BE2C (cell line): Measurements from ENCODE around the gene PANK4.
A peak's percentile ranks its signal among the peaks of the same experiment; 100 is the strongest.

Source experiments
- DNase-seq: peaks from one replicate; pipeline ENCODE4 v3.0.0-alpha.2; 2020
- H3K27me3 ChIP-seq: fragments of 250-450 bp; sonication (Bioruptor Pico); 2 replicates; pipeline ENCODE4 v1.5.1; 2020; ENCODE audit warnings: mild to moderate bottlenecking
- H3K36me3 ChIP-seq: fragments of 250-450 bp; sonication (Bioruptor Pico); 2 replicates; pipeline ENCODE4 v1.5.1; 2020; ENCODE audit warnings: mild to moderate bottlenecking
- H3K4me1 ChIP-seq: fragments of 250-450 bp; sonication (Bioruptor Pico); 2 replicates; pipeline ENCODE4 v1.5.1; 2020
- H3K4me3 ChIP-seq: 2 replicates; pipeline ENCODE4 v1.5.1; 2011; ENCODE audit warnings: low read depth, low read length
- H3K9me3 ChIP-seq: fragments of 250-450 bp; sonication (Bioruptor Pico); 2 replicates; pipeline ENCODE4 v1.5.1; 2020
- TF ChIP-seq, protein P1 (sequence below): IDR thresholded peaks from 2 replicates; pipeline ENCODE4 v1.5.1; 2012; ENCODE audit warnings: mild to moderate bottlenecking, low read depth, low read length

Gene PANK4

DNA sequence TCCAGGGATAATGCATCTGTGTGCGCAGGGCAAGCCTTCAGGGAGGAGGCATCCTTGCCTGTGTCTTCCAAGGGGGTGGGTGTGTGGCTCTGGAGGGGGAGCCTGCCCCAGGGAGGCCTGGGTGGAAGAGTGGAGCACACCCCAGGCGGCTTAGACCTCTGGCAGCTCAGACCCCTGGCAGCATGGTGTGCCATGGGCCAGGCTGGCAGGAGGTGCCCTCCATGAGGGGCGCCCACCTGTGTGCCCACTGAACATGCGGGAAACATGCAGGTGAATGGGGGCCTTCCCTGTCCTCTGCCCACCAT is 1.1 kb upstream of the PANK4 start:
- H3K27me3 ChIP-seq, result no peaks in the 10 kb centered on the region
- H3K9me3 ChIP-seq, result no peaks in the 10 kb centered on the region
- TF ChIP-seq, protein P1, sequence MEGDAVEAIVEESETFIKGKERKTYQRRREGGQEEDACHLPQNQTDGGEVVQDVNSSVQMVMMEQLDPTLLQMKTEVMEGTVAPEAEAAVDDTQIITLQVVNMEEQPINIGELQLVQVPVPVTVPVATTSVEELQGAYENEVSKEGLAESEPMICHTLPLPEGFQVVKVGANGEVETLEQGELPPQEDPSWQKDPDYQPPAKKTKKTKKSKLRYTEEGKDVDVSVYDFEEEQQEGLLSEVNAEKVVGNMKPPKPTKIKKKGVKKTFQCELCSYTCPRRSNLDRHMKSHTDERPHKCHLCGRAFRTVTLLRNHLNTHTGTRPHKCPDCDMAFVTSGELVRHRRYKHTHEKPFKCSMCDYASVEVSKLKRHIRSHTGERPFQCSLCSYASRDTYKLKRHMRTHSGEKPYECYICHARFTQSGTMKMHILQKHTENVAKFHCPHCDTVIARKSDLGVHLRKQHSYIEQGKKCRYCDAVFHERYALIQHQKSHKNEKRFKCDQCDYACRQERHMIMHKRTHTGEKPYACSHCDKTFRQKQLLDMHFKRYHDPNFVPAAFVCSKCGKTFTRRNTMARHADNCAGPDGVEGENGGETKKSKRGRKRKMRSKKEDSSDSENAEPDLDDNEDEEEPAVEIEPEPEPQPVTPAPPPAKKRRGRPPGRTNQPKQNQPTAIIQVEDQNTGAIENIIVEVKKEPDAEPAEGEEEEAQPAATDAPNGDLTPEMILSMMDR, result no peak
- peaks cover 13% of the 10 kb centered on the region; the same call in 1 of the 2 replicates for H3K4me1 ChIP-seq
- DNase-seq, result no peak
- H3K36me3 ChIP-seq, result no peaks in the 10 kb centered on the region
- no peak overlapping the region for H3K4me3 ChIP-seq

DNA sequence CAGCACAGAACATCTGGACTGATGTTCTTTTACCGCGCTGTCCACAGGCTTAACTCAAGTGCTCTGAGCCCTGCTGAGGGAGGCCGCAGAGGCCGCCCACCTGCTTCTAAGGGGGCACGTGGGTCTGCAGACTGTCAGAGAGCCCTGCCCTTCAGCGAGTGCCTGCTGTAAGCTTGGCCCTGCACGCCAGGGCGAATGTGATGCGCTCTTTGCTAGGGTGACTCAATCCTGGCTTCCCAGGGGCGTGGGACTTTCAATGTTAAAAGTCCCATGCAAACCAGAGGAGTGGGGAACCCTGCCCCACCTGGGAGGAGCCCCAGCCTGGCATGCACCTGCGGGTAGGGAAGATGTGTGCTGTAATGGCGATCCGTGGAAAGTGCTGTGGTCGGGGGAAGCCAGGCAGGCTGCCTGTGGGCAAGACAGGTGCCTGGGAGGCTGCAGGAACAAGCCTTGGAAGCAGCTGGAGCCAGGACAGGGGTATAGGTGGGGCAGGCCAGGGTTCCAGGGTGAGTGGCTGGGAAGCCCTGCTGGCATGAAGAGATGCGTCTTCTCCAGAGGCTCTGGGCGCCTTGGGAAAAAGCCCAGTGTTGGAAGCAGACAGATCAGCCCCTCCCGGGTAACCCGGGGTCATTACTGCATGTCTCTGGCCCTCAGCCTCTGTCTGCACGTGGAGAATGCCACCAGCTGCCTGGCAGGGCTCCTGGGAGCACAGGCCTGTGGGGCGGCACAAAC is 594 bp upstream of the PANK4 start:
- H3K36me3 ChIP-seq, result no peaks in the 10 kb centered on the region
- TF ChIP-seq, protein P1, result no peak
- H3K9me3 ChIP-seq, result no peaks in the 10 kb centered on the region
- peak overlapping the region; percentile 7; the same call in 1 of the 2 replicates for H3K4me3 ChIP-seq
- peaks cover 13% of the 10 kb centered on the region; the same call in 1 of the 2 replicates for H3K4me1 ChIP-seq
- H3K27me3 ChIP-seq, result no peaks in the 10 kb centered on the region
- peak; percentile 62 for DNase-seq

DNA sequence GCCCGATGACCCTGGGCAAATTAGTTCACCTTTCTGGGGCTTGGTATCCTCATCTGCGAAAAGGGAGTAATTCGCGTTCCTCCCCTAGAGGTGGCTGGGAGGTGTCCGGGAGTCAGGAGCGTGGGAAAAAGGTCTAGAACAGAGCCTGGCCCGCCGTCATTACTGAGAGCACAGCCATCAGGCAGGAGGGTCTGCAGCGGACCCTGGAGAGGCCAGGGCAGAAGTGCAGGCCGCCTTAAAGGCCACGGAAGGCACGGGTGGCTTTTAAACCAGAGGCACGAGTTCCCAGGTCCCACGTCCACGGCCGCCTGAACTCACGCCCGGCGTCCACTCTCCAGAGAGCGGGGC is 850 bp downstream of the PANK4 start:
- Histone ChIP-seq H3K27me3 (no peaks in the 10 kb centered on the region), H3K36me3 (peaks cover 4% of the 10 kb centered on the region; the same call in 1 of the 2 replicates), H3K9me3 (no peaks in the 10 kb centered on the region), H3K4me3 (peak overlapping the region; percentile 77), H3K4me1 (peaks cover 13% of the 10 kb centered on the region; the same call in 1 of the 2 replicates)
- TF ChIP-seq, protein P1, result no peak
- no peak for DNase-seq

DNA sequence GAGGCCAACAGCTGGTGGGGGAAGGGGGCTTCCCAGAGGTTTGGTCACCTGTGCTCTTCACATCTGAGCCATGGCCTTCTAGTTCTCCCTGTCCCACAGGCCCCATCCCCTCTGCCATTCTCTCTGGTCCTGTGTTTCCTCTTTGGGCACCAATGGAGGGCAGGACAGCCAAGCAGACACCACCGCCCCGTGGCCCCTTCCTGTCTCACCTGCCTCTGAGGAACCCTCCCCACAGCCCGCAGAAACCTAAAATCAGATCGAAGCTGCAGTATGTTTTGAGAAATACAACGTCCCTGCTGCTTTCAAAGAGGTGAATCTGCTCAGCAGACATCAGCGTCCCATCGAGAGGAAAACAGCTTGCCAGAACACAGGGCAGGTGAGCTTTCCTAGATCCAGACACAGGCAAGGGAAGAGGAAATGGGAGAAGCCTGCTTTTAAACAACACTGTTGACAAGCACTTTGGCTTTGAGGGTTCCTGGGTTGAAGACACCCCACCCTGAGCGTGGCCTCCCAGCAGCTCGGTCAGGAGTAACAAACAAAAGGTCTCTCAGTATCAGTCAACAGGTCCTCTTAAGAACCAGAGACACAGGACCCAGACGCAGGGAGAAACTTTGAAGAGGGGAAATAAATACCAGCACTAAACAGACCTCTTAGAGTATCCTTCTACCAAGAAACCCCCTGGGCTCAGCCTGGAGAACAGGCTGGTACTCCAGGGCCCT is 2.3 kb downstream of the PANK4 start:
- peaks cover 8% of the 10 kb centered on the region; the same call in 1 of the 2 replicates for H3K36me3 ChIP-seq
- H3K9me3 ChIP-seq, result no peaks in the 10 kb centered on the region
- no peaks in the 10 kb centered on the region for H3K27me3 ChIP-seq
- peaks cover 13% of the 10 kb centered on the region; the same call in 1 of the 2 replicates for H3K4me1 ChIP-seq
- H3K4me3 ChIP-seq, result no peak overlapping the region
- DNase-seq, result no peak
- TF ChIP-seq, protein P1, result no peak

DNA sequence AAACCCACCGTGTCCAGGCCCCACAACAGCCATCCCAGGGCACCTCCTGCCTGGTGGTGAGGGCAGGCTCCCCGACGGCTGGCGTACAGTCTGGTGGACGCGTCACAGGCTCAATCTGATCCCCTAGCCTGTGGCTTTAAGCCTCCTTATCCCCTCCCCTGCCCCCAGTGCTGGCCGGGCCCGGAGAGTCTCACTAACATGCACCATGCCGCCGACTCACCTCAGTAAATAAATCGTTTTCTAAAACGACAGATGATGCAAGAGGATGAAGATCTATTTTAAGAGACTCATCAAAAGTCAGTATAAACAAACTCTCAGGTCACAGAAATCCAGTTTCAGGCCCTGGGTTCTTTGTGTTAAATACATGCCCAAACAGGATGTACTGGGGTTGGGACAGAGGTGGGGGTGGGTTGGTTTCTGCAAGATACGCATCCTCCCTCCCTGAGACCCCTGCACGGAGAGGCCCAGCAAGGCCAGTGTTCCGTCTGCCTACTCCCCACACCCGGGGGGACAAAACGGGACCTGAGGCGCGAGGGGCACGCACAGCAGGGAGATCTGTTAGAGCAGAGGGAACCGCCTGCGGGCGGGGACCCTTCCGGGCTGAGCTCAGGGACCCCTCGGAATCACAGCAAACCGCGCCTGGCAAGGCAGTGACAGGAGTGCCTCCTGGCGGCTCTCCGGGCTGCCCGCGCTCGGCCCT is 3.1 kb downstream of the PANK4 start:
- TF ChIP-seq, protein P1, result no peak
- peaks cover 13% of the 10 kb centered on the region; the same call in 1 of the 2 replicates for H3K4me1 ChIP-seq
- no peaks in the 10 kb centered on the region for H3K27me3 ChIP-seq
- H3K9me3 ChIP-seq, result no peaks in the 10 kb centered on the region
- peaks cover 13% of the 10 kb centered on the region for H3K36me3 ChIP-seq
- DNase-seq, result no peak
- H3K4me3 ChIP-seq, result no peak overlapping the region

DNA sequence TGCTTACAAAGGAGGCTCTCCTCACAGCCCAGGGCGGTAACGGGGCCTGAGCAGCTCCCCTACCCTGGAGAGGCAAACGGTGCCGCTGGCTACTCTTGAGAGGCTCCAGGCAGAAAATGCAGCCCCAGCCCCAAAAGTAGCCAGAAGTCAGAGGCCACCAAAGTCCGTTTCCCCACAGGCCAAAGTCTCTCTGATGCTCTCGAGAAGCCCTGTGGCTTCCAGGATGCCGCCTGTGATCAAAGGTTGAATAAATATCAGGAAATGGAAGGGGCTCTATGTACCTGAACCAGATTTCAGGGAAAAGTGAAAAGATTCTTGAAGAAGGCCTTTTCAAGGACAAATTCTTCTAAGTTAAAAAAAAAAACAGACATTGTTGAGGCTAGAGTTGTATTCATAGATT is 4.2 kb downstream of the PANK4 start:
- Histone ChIP-seq H3K36me3 (peaks cover 21% of the 10 kb centered on the region), H3K4me3 (no peak overlapping the region), H3K27me3 (no peaks in the 10 kb centered on the region), H3K4me1 (peaks cover 4% of the 10 kb centered on the region; the same call in 1 of the 2 replicates), H3K9me3 (no peaks in the 10 kb centered on the region)
- no peak for DNase-seq
- TF ChIP-seq, protein P1, result no peak
